ENCODE results near the gene ZSCAN16. TPM values are rescaled to one million over a fixed set of nuclear protein-coding genes. Genes with fewer than 3 reads are reported as not detected.

Gene ZSCAN16
- total and polyA plus RNA-seq, 10 of the 15 experiments (the other 5 are each of a cell fraction or from before 2014, with no cell fraction given): 4.6 to 13.8 (median 10.3) TPM

DNA sequence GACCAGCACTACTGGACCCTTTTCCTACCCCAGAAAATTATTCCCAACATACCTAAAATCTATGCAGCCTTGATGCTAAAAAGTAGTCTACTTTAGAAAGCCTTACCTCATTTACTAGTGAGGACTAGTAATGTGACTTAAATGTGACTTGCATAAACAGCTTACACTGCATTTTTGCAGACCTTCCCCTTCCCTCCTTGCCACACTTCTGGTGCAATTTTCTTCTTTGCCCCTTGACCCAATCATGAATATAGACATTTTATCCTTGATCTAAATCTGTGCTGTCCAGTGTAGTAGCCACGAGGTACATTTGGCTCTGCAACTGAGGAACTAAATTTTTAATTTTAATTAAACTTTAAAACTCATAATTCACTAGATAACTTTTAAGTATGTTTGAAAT, 10.3 kb downstream of the ZSCAN16 start (continued):
- TF ChIP-seq, protein P1, sequence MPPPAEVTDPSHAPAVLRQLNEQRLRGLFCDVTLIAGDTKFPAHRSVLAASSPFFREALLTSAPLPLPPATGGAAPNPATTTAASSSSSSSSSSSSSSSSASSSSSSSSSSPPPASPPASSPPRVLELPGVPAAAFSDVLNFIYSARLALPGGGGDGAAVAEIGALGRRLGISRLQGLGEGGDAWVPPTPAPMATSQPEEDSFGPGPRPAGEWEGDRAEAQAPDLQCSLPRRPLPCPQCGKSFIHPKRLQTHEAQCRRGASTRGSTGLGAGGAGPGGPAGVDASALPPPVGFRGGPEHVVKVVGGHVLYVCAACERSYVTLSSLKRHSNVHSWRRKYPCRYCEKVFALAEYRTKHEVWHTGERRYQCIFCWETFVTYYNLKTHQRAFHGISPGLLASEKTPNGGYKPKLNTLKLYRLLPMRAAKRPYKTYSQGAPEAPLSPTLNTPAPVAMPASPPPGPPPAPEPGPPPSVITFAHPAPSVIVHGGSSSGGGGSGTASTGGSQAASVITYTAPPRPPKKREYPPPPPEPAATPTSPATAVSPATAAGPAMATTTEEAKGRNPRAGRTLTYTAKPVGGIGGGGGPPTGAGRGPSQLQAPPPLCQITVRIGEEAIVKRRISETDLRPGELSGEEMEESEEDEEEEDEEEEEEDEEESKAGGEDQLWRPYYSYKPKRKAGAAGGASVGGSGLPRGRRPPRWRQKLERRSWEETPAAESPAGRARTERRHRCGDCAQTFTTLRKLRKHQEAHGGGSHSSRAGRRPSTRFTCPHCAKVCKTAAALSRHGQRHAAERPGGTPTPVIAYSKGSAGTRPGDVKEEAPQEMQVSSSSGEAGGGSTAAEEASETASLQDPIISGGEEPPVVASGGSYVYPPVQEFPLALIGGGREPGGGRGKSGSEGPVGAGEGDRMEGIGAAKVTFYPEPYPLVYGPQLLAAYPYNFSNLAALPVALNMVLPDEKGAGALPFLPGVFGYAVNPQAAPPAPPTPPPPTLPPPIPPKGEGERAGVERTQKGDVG (CRISPR knock-in tag; IDR thresholded peaks at IDR 0.05): no peak
- TF ChIP-seq NFYA (IDR thresholded peaks at IDR 0.05; ENCODE audit: borderline replicate concordance, low read depth, low read length) (no peak), CHD4 (IDR thresholded peaks at IDR 0.05) (no peak), TARDBP (IDR thresholded peaks at IDR 0.05; ENCODE audit: borderline replicate concordance) (no peak), SMAD5 (IDR thresholded peaks at IDR 0.05; ENCODE audit: low read depth) (no peak), ZBED1 (IDR thresholded peaks at IDR 0.05; ENCODE audit: borderline replicate concordance) (no peak), SMAD1 (IDR thresholded peaks at IDR 0.05; ENCODE audit: low read depth, partially characterized antibody) (no peak), IRF4 (IDR thresholded peaks at IDR 0.05; ENCODE audit: low read depth, low read length) (no peak), TAF1 (IDR thresholded peaks at IDR 0.05; ENCODE audit: borderline replicate concordance, low read depth, low read length) (no peak), WRNIP1 (IDR thresholded peaks at IDR 0.05; ENCODE audit: borderline replicate concordance, low read depth, low read length) (no peak)
- TF ChIP-seq, protein P2, sequence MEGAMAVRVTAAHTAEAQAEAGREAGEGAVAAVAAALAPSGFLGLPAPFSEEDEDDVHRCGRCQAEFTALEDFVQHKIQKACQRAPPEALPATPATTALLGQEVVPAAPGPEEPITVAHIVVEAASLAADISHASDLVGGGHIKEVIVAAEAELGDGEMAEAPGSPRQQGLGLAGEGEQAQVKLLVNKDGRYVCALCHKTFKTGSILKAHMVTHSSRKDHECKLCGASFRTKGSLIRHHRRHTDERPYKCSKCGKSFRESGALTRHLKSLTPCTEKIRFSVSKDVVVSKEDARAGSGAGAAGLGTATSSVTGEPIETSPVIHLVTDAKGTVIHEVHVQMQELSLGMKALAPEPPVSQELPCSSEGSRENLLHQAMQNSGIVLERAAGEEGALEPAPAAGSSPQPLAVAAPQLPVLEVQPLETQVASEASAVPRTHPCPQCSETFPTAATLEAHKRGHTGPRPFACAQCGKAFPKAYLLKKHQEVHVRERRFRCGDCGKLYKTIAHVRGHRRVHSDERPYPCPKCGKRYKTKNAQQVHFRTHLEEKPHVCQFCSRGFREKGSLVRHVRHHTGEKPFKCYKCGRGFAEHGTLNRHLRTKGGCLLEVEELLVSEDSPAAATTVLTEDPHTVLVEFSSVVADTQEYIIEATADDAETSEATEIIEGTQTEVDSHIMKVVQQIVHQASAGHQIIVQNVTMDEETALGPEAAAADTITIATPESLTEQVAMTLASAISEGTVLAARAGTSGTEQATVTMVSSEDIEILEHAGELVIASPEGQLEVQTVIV (IDR thresholded peaks at IDR 0.05; ENCODE audit: borderline replicate concordance, partially characterized antibody): no peak
- TF ChIP-seq, protein P3, sequence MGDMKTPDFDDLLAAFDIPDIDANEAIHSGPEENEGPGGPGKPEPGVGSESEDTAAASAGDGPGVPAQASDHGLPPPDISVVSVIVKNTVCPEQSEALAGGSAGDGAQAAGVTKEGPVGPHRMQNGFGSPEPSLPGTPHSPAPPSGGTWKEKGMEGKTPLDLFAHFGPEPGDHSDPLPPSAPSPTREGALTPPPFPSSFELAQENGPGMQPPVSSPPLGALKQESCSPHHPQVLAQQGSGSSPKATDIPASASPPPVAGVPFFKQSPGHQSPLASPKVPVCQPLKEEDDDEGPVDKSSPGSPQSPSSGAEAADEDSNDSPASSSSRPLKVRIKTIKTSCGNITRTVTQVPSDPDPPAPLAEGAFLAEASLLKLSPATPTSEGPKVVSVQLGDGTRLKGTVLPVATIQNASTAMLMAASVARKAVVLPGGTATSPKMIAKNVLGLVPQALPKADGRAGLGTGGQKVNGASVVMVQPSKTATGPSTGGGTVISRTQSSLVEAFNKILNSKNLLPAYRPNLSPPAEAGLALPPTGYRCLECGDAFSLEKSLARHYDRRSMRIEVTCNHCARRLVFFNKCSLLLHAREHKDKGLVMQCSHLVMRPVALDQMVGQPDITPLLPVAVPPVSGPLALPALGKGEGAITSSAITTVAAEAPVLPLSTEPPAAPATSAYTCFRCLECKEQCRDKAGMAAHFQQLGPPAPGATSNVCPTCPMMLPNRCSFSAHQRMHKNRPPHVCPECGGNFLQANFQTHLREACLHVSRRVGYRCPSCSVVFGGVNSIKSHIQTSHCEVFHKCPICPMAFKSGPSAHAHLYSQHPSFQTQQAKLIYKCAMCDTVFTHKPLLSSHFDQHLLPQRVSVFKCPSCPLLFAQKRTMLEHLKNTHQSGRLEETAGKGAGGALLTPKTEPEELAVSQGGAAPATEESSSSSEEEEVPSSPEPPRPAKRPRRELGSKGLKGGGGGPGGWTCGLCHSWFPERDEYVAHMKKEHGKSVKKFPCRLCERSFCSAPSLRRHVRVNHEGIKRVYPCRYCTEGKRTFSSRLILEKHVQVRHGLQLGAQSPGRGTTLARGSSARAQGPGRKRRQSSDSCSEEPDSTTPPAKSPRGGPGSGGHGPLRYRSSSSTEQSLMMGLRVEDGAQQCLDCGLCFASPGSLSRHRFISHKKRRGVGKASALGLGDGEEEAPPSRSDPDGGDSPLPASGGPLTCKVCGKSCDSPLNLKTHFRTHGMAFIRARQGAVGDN (IDR thresholded peaks at IDR 0.05): no peak

Measured in GM12878 (cell line).